OCI-LY3 (cell line): ENCODE results near the gene JARID2.

Experiments used
- CTCF ChIP-seq: fragments of 200-600, 300-600 bp; sonication (generic); IDR thresholded peaks from 2 replicates; pipeline ENCODE4 v1.5.1; 2014; ENCODE audit warnings: antibody characterized with exemption, low read length, low read depth
- EZH2phosphoT487 ChIP-seq: fragments of 200-600 bp; shearing (Covaris generic); IDR thresholded peaks from 2 replicates; pipeline ENCODE4 v1.6.1; 2018; ENCODE audit warnings: antibody characterized with exemption, mixed run types, low read depth

DNA sequence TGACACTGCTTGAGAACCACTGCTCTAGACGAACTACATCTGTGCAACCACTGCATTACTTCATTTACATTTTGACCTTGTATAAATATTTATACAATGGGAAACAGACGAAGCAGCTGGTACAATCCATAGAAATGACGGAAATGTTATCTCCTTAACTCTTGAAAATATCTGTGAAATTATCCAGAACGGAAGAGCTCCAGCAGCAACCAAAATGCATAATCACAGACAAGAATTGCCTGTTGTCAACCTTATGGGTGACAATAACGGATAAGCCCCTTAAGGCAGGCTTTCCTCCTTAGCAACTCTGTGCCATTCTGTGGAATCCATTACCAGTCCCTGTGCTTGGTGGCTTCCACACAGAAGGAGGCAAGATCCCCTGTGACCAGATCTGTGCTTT, 301.5 kb downstream of the JARID2 start:
- TF ChIP-seq CTCF (no peak), EZH2phosphoT487 (no peak)
